Kidney epithelial cell (primary cell): ENCODE results near the gene ATP5ME. TPM values are rescaled to one million over a fixed set of nuclear protein-coding genes. Genes with fewer than 3 reads are reported as not detected.
"Not testable (repeated sequence)": the region's sequence is repeated elsewhere in the genome, so short reads cannot be mapped to it uniquely, and the experiment has no call there.

ENCODE experiments used
- DNase-seq: peaks from one replicate; pipeline ENCODE4 v3.0.0-alpha.2; 2010; ENCODE audit warnings: low read depth
- H3K27me3 ChIP-seq: 2 replicates; pipeline ENCODE4 v1.6.0; 2011; ENCODE audit warnings: low read length; ENCODE audit not compliant: control insufficient read depth, insufficient read depth
- H3K36me3 ChIP-seq: 2 replicates; pipeline ENCODE4 v1.5.1; 2011; ENCODE audit warnings: low read length; ENCODE audit not compliant: control insufficient read depth, insufficient read depth
- H3K4me3 ChIP-seq: 2 replicates; pipeline ENCODE4 v1.5.1; 2011; ENCODE audit warnings: low read depth, mild to moderate bottlenecking, control low read depth, low read length
- total RNA-seq: library from RNA; depleted of rRNA; stranded (reverse); fragments of >200 nt; gene quantifications from 2 replicates; pipeline ENCODE4 v1.2.3, GENCODE V29; 2015
- TF ChIP-seq, protein P1 (sequence below): IDR thresholded peaks from 2 replicates; pipeline ENCODE4 v1.5.1; 2011; ENCODE audit warnings: mild to moderate bottlenecking, moderate library complexity, low read length, control low read depth, inconsistent platforms; ENCODE audit not compliant: insufficient read depth, poor library complexity, severe bottlenecking

ATP5ME gene
- total RNA-seq, 1 donor from 2014 or later = 116 TPM

- DNase-seq = no peak
- Histone ChIP-seq H3K4me3 (no peak overlapping the region), H3K36me3 (no peaks in the 10 kb centered on the region), H3K27me3 (peaks cover 54% of the 10 kb centered on the region)
- TF ChIP-seq, protein P1, sequence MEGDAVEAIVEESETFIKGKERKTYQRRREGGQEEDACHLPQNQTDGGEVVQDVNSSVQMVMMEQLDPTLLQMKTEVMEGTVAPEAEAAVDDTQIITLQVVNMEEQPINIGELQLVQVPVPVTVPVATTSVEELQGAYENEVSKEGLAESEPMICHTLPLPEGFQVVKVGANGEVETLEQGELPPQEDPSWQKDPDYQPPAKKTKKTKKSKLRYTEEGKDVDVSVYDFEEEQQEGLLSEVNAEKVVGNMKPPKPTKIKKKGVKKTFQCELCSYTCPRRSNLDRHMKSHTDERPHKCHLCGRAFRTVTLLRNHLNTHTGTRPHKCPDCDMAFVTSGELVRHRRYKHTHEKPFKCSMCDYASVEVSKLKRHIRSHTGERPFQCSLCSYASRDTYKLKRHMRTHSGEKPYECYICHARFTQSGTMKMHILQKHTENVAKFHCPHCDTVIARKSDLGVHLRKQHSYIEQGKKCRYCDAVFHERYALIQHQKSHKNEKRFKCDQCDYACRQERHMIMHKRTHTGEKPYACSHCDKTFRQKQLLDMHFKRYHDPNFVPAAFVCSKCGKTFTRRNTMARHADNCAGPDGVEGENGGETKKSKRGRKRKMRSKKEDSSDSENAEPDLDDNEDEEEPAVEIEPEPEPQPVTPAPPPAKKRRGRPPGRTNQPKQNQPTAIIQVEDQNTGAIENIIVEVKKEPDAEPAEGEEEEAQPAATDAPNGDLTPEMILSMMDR = no peak
Measured at GRCh38 chr4:650461-650860, 23.6 kb downstream of the ATP5ME start.

- no peaks in the 10 kb centered on the region for H3K36me3 ChIP-seq
- H3K27me3 ChIP-seq = peaks cover 48% of the 10 kb centered on the region
- TF ChIP-seq, protein P1 = no peak
- no peak for DNase-seq
- H3K4me3 ChIP-seq = no peak overlapping the region
Measured at GRCh38 chr4:649751-650310, 24.2 kb downstream of the ATP5ME start.

GRCh38 chr4:649293-649625 is 24.8 kb downstream of the ATP5ME start:
- peaks cover 46% of the 10 kb centered on the region for H3K27me3 ChIP-seq
- TF ChIP-seq, protein P1 = no peak
- no peak for DNase-seq
- no peak overlapping the region for H3K4me3 ChIP-seq
- H3K36me3 ChIP-seq = no peaks in the 10 kb centered on the region

GRCh38 chr4:648579-649292 is 25.3 kb downstream of the ATP5ME start:
- no peak for DNase-seq
- no peak overlapping the region for H3K4me3 ChIP-seq
- H3K36me3 ChIP-seq = no peaks in the 10 kb centered on the region
- TF ChIP-seq, protein P1 = no peak
- H3K27me3 ChIP-seq = peaks cover 46% of the 10 kb centered on the region

- no peak for DNase-seq
- no peak overlapping the region for H3K4me3 ChIP-seq
- H3K27me3 ChIP-seq = peaks cover 39% of the 10 kb centered on the region
- TF ChIP-seq, protein P1 = no peak
- no peaks in the 10 kb centered on the region for H3K36me3 ChIP-seq
Measured at GRCh38 chr4:647481-647880, 26.6 kb downstream of the ATP5ME start.

DNA sequence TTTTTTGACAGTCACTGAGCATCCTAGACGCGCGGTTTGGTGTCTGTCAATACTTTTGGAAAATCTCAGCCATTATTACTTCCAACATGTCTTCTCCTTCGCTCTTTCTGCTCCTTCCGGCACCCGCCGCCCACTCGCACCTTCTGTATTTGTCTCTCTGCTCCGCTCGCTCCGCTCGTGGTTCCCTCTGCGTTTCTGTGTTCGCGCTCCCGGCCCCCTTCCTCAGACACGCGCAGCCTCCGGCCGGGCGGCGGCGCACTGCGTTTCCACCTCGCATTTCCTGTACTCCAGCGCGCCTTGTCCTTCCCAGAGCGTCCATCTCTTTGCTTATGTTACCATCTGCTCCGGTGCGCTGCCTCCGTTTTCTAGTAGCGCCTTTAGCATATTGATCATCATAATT is 27.6 kb downstream of the ATP5ME start:
- Histone ChIP-seq H3K36me3 (no peaks in the 10 kb centered on the region), H3K27me3 (peaks cover 30% of the 10 kb centered on the region), H3K4me3 (no peak overlapping the region)
- no peak for DNase-seq
- TF ChIP-seq, protein P1 = no peak

DNA sequence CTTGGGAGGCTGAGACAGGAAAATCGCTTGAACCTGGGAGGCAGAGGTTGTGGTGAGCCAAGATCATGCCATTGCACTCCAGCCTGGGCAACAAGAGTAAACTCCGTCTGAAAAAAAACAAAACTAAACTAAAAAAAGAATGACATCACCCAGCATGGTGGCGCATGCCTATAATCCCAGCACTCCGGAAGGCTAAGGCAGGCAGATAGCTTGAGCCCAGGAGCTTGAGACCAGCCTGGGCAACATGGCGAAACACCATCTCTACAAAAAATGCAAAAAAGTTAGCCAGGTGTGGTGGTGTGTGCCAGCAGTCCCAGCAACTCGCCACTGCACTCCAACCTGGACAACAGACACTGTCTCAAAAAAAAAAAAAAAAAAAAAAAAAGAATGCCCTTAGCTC is 31.7 kb downstream of the ATP5ME start:
- not testable (repeated sequence) for H3K4me3 ChIP-seq, H3K36me3 ChIP-seq, H3K27me3 ChIP-seq, DNase-seq
